Heart right ventricle (tissue), 16 donors: ENCODE results near the gene KLK15. TPM values are rescaled to one million over a fixed set of nuclear protein-coding genes. Genes with fewer than 3 reads are reported as not detected.

Experiments used
- ATAC-seq, 8 donors: fragments of 200-7000 bp; cut with Tn5 transposase; one replicate each; pipeline ENCODE4 v1.9.1; 2020; ENCODE audit warnings: mild to moderate bottlenecking in 8 of 8, moderate library complexity in 8 of 8, moderate number of reproducible peaks in 1 of 8
- DNase-seq, 2 donors: peaks; one replicate each; pipeline ENCODE4 v3.0.0-alpha.2; 2020
- H3K27ac ChIP-seq, 10 donors: fragments of 200-600 bp; sonication (generic) in 2 of 10; one replicate each; pipeline versions ENCODE4 v1.5.0 to v1.8.0; 2020 to 2022; ENCODE audit warnings: mild to moderate bottlenecking in 3 of 10
- H3K27me3 ChIP-seq, 7 donors: fragments of 200-600 bp; one replicate each; pipeline ENCODE4 v1.8.0; 2021 to 2022; ENCODE audit warnings: mild to moderate bottlenecking in 2 of 7
- H3K36me3 ChIP-seq, 9 donors: fragments of 200-600 bp; sonication (generic) in 1 of 9; one replicate each; pipeline versions ENCODE4 v1.5.0 to v1.8.0; 2020 to 2022; ENCODE audit warnings: mild to moderate bottlenecking in 2 of 9
- H3K4me1 ChIP-seq, 9 donors: fragments of 200-600 bp; sonication (generic) in 1 of 9; one replicate each; pipeline versions ENCODE4 v1.5.0 to v1.8.0; 2020 to 2022; ENCODE audit warnings: mild to moderate bottlenecking in 4 of 9
- H3K4me3 ChIP-seq, 10 donors: fragments of 200-600 bp; sonication (generic) in 2 of 10; one replicate each; pipeline versions ENCODE4 v1.5.0 to v1.8.0; 2020 to 2022; ENCODE audit warnings: mild to moderate bottlenecking in 7 of 10, moderate library complexity in 2 of 10
- H3K9me3 ChIP-seq, 11 donors: fragments of 200-600 bp in 10 of 11; sonication (generic) in 2 of 11; one replicate each; pipeline versions ENCODE4 v1.5.0 to v1.8.0; 2013 to 2022; ENCODE audit warnings: mild to moderate bottlenecking in 2 of 11, control low read depth in 1 of 11, moderate library complexity in 1 of 11
- WGBS, 2 donors: extraction: QIAGEN DNeasy Blood & Tissue Kit; methylation state at CpG; one replicate each; pipeline ENCODE4 v1.1.7; 2013; ENCODE audit warnings: inconsistent platforms in 1 of 2; 5-methylcytosine and 5-hydroxymethylcytosine counted together
- intact Hi-C, 10 donors: fragments of 100-400 bp; cut with DNase I; formaldehyde crosslinking; loops; one replicate each; pipeline versions ENCODE4 v1.11.1 to v1.14.2; 2022
- polyA plus RNA-seq, 2 donors: library from polyadenylated mRNA; stranded (reverse); fragments of 200-250 nt; gene quantifications; one replicate each; pipeline ENCODE4 v1.2.3, GENCODE V29; 2013
- total RNA-seq, 10 donors: library from RNA; stranded (reverse); fragmentation: NEBNext Ultra II Directional in 3 of 10; extraction: Animal tissue kit (Norgen Biotek cat#: 25700) in 3 of 10; gene quantifications; one replicate each; pipeline versions ENCODE4 v1.2.1 to v1.2.4, GENCODE V29; 2021 to 2023
- TF ChIP-seq, protein P1 (sequence below), 9 donors: fragments of 200-600 bp; sonication (generic) in 2 of 9; IDR thresholded peaks; one replicate each; pipeline versions ENCODE4 v1.5.0 to v1.8.0; 2021 to 2022; ENCODE audit warnings: antibody characterized with exemption in 9 of 9, mild to moderate bottlenecking in 5 of 9, moderate library complexity in 1 of 9
- donor health status: Arrhythmogenic right ventricular cardiomyopathy.
- donor health status: ischemic (EF 13 %, LVEDD 7.1; RV severe dilation, severe dysfunction).
- donor health status: healthy with polysubstance abuse.
- donor health status: DM: no; HTN: yes; CAD: no.
- donor health status: DM: no; HTN: no; CAD: no.
- donor health status: ischemic (EF 25% LVEDD 6.9; RV normal size, moderate dysfunction).
- donor health status: ischemic (EF 25% LVEDD 5.7; RV mildly dilated, moderate dysfunction).
- donor health status: healthy.
- donor health status: DM: yes; HTN: yes; CAD: no.
- donor health status: Ischemic cardiomyopathy.
- donor health status: ischemic (EF 35%, LVEDD 5.7; RV mildly dilated, moderate dysfunction).
- donor health status: nonischemic (EF 11% LVEDD 7.7; RV severe dilation, severe dysfunction).
- donor health status: DM: yes; HTN: yes; CAD: no.
- donor health status: PGD.
- donor health status: ischemic (EF 29% LVEDD 5.4; RV normal size, mild dysfunction).
- donor health status: nonischemic (EF 23%, LVEDD 6.1; RV moderate dilation, normal function).

Gene KLK15
- total and polyA plus RNA-seq, 12 donors: not detected

GRCh38 chr19:50779504-50780457 is 53.6 kb downstream of the KLK15 start:
- DNase-seq (no peak), ATAC-seq (no peak)
- TF ChIP-seq, protein P1, sequence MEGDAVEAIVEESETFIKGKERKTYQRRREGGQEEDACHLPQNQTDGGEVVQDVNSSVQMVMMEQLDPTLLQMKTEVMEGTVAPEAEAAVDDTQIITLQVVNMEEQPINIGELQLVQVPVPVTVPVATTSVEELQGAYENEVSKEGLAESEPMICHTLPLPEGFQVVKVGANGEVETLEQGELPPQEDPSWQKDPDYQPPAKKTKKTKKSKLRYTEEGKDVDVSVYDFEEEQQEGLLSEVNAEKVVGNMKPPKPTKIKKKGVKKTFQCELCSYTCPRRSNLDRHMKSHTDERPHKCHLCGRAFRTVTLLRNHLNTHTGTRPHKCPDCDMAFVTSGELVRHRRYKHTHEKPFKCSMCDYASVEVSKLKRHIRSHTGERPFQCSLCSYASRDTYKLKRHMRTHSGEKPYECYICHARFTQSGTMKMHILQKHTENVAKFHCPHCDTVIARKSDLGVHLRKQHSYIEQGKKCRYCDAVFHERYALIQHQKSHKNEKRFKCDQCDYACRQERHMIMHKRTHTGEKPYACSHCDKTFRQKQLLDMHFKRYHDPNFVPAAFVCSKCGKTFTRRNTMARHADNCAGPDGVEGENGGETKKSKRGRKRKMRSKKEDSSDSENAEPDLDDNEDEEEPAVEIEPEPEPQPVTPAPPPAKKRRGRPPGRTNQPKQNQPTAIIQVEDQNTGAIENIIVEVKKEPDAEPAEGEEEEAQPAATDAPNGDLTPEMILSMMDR (IDR thresholded peaks at IDR 0.05): no peak
- intact Hi-C loops: loop anchor here (5.0 to 10.0 kb wide), 10 partner anchors 62 to 525 kb away; partner anchors contain the start of genes NAPSA (in 4 of the 10) and SHANK1 (in 1 of the 10)
- Histone ChIP-seq H3K27ac (no peak overlapping the region), H3K9me3 (peaks cover 0 to 9% (median 0%) of the 10 kb centered on the region in 11 donors), H3K27me3 (peaks cover 14 to 87% (median 85%) of the 10 kb centered on the region in 7 donors), H3K4me3 (no peak overlapping the region), H3K4me1 (peaks cover 0 to 7% (median 0%) of the 10 kb centered on the region in 9 donors), H3K36me3 (no peaks in the 10 kb centered on the region)
- WGBS, 2 donors: 32 to 33% methylated on average over 25 of the region's 25 CpGs

DNA sequence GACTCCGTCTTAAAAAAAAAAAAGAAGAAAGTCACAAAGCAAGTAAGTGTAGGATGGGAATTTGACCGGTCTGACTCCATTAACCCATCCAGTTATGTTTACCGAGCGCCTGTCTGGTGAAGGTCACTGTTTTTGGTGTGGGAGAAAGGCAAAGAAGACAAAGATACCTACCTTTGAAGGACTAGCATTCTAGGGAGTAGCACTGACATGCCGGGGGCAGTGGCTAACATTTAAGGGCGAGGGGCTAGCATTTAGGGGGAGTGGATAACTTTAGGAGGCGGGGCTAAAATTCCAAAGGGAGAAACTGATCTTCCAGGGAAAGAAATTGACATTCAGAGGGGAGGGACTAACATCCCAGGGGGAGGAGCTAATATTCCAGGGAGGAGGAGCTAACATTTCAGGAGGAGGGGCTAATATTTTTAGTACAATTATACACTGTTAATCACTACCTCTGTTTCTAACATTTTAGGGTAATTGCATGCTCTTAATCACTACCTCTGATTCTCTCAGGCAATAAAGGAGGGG is 54.4 kb downstream of the KLK15 start:
- ATAC-seq: no peak
- DNase-seq: no peak
- peaks cover 14 to 94% (median 89%) of the 10 kb centered on the region in 7 donors for H3K27me3 ChIP-seq
- H3K4me3 ChIP-seq: no peak overlapping the region
- TF ChIP-seq, protein P1 (IDR thresholded peaks at IDR 0.05): no peak
- H3K9me3 ChIP-seq: peaks cover 0 to 9% (median 0%) of the 10 kb centered on the region in 11 donors
- 59 to 65% methylated on average over 7 of the region's 7 CpGs for WGBS, 2 donors
- H3K27ac ChIP-seq: no peak overlapping the region
- H3K36me3 ChIP-seq: no peaks in the 10 kb centered on the region
- peaks cover 0 to 7% (median 0%) of the 10 kb centered on the region in 9 donors for H3K4me1 ChIP-seq
- intact Hi-C loops: no loop called here

DNA sequence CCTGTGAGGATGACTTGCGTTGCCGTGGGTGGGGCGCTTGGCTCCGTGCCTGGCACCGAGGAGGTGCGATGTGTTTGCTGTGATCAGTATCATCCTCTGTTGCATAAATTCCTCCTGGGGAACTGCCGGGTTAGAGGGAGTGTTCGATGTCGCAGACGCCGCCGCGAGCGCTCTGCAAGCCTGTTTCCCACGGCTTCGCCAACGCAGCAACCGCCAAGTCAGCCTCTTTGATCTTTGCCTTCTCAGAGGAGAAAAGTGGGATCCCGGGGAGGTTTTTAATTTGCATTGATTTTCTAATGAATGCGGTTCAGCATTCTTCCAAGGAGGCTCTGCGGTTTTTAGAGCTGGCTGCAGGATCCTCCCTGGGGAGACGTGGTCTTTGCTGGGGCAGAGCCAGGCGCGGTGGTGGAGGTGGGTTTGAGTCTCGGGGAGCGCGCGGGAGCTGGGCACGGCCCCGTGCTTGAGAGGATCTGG is 55.5 kb downstream of the KLK15 start:
- H3K27ac ChIP-seq: no peak overlapping the region
- H3K27me3 ChIP-seq: peaks cover 11 to 99% (median 89%) of the 10 kb centered on the region in 7 donors
- ATAC-seq (no peak), DNase-seq (no peak)
- peaks cover 0 to 9% (median 0%) of the 10 kb centered on the region in 11 donors for H3K9me3 ChIP-seq
- H3K4me1 ChIP-seq: no peaks in the 10 kb centered on the region
- TF ChIP-seq, protein P1 (IDR thresholded peaks at IDR 0.05): no peak
- intact Hi-C loops: no loop called here
- no peak overlapping the region for H3K4me3 ChIP-seq
- H3K36me3 ChIP-seq: no peaks in the 10 kb centered on the region
- WGBS, 2 donors: 1% methylated on average over 30 of the region's 30 CpGs

- TF ChIP-seq, protein P1 (IDR thresholded peaks at IDR 0.05): no peak
- no peak overlapping the region for H3K4me3 ChIP-seq
- H3K36me3 ChIP-seq: no peaks in the 10 kb centered on the region
- intact Hi-C loops: no loop called here
- no peak for ATAC-seq
- peaks cover 0 to 15% (median 0%) of the 10 kb centered on the region in 11 donors for H3K9me3 ChIP-seq
- no peak for DNase-seq
- 36 to 50% methylated on average over 4 of the region's 4 CpGs for WGBS, 2 donors
- no peaks in the 10 kb centered on the region for H3K4me1 ChIP-seq
- H3K27ac ChIP-seq: no peak overlapping the region
- peaks cover 11 to 94% (median 88%) of the 10 kb centered on the region in 7 donors for H3K27me3 ChIP-seq
These were observed 56.1 kb downstream of the KLK15 start for GRCh38 chr19:50777261-50777660.
